ENCODE data around the gene ATP2C2.

The ATP2C2 gene

GRCh38 chr16:84511180-84511800 is 143.0 kb downstream of the ATP2C2 start:
- 26 to 28% methylated on average over 15 to 17 of the region's 21 CpGs for WGBS, 2 experiments (ENCODE audit: insufficient coverage in 2 of 2)
- Histone ChIP-seq H3K4me3 (ENCODE audit: extremely low read depth, insufficient read depth, low read length, poor library complexity, severe bottlenecking) (no peak overlapping the region), H3K27ac (ENCODE audit: low read depth, low read length, severe bottlenecking) (no peak overlapping the region), H3K9me3 (ENCODE audit: control insufficient read depth, low read length) (no peaks in the 10 kb centered on the region), H3K36me3 (ENCODE audit: control insufficient read depth, insufficient read depth, low read length) (no peaks in the 10 kb centered on the region), H3K4me1 (ENCODE audit: control insufficient read depth, insufficient read depth, low read length, poor library complexity, severe bottlenecking) (peaks cover 8% of the 10 kb centered on the region)

- Histone ChIP-seq H3K4me1 (ENCODE audit: control insufficient read depth, insufficient read depth, low read length, poor library complexity, severe bottlenecking) (peaks cover 8% of the 10 kb centered on the region), H3K4me3 (ENCODE audit: extremely low read depth, insufficient read depth, low read length, poor library complexity, severe bottlenecking) (no peak overlapping the region), H3K9me3 (ENCODE audit: control insufficient read depth, low read length) (no peaks in the 10 kb centered on the region), H3K36me3 (ENCODE audit: control insufficient read depth, insufficient read depth, low read length) (no peaks in the 10 kb centered on the region), H3K27ac (ENCODE audit: low read depth, low read length, severe bottlenecking) (no peak overlapping the region)
- 80 to 85% methylated on average over 12 to 13 of the region's 13 CpGs for WGBS, 2 experiments (ENCODE audit: insufficient coverage in 2 of 2)
Measured at GRCh38 chr16:84511831-84512230, 143.5 kb downstream of the ATP2C2 start.

GRCh38 chr16:84513123-84513522 is 144.8 kb downstream of the ATP2C2 start:
- H3K27ac ChIP-seq (ENCODE audit: low read depth, low read length, severe bottlenecking): no peak overlapping the region
- H3K9me3 ChIP-seq (ENCODE audit: control insufficient read depth, low read length): no peaks in the 10 kb centered on the region
- H3K4me3 ChIP-seq (ENCODE audit: extremely low read depth, insufficient read depth, low read length, poor library complexity, severe bottlenecking): no peak overlapping the region
- WGBS, 2 experiments (ENCODE audit: insufficient coverage in 2 of 2): 89 to 94% methylated on average over 8 to 10 of the region's 10 CpGs
- no peaks in the 10 kb centered on the region for H3K36me3 ChIP-seq (ENCODE audit: control insufficient read depth, insufficient read depth, low read length)
- peaks cover 8% of the 10 kb centered on the region for H3K4me1 ChIP-seq (ENCODE audit: control insufficient read depth, insufficient read depth, low read length, poor library complexity, severe bottlenecking)

GRCh38 chr16:84513666-84514065 is 145.3 kb downstream of the ATP2C2 start:
- no peaks in the 10 kb centered on the region for H3K36me3 ChIP-seq (ENCODE audit: control insufficient read depth, insufficient read depth, low read length)
- H3K27ac ChIP-seq (ENCODE audit: low read depth, low read length, severe bottlenecking): no peak overlapping the region
- WGBS, 2 experiments (ENCODE audit: insufficient coverage in 2 of 2): 96% methylated on average over 10 of the region's 11 CpGs
- peaks cover 8% of the 10 kb centered on the region for H3K4me1 ChIP-seq (ENCODE audit: control insufficient read depth, insufficient read depth, low read length, poor library complexity, severe bottlenecking)
- H3K4me3 ChIP-seq (ENCODE audit: extremely low read depth, insufficient read depth, low read length, poor library complexity, severe bottlenecking): no peak overlapping the region
- H3K9me3 ChIP-seq (ENCODE audit: control insufficient read depth, low read length): no peaks in the 10 kb centered on the region
